ENCODE results near the gene HSD17B14.

GRCh38 chr19:48845384-48845783, 9.1 kb upstream of the HSD17B14 start:
- TF ChIP-seq CTCF (IDR thresholded peaks at IDR 0.05) (no peak), POLR2A (IDR thresholded peaks at IDR 0.05) (no peak)
